HG02840 (cell line): ENCODE results near the gene HMCN1.
A peak's percentile ranks its signal among the peaks of the same experiment; 100 is the strongest.
"Not testable (repeated sequence)": the region's sequence is repeated elsewhere in the genome, so short reads cannot be mapped to it uniquely, and the experiment has no call there.

Source experiments
- ATAC-seq: cut with Tn5 transposase; IDR thresholded peaks from one replicate; pipeline ENCODE4 v1.9.1; 2021; ENCODE audit warnings: mild to moderate bottlenecking, moderate library complexity, moderate number of reproducible peaks; ENCODE audit not compliant: unreplicated experiment, low FRiP score

The HMCN1 gene

DNA sequence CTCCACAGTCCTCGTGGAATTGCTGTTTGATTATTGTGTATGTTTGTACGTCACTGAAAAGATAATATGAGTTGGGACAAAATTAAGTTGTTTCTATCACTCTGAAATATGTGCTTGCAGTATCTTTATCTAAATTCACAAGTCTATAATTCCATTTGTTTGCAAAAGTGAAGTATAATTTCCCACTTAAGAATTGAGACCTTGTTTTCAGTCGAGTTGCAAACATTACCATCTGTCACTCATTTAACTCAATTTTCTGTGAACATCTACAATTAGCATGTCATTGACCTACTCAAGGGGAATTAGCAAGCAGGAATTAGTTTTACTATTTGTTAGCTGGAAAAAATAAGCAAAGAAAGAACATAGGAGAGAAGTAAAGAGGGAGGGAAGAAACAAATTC lies 445.0 kb downstream of the HMCN1 start:
- ATAC-seq, result no peak

DNA sequence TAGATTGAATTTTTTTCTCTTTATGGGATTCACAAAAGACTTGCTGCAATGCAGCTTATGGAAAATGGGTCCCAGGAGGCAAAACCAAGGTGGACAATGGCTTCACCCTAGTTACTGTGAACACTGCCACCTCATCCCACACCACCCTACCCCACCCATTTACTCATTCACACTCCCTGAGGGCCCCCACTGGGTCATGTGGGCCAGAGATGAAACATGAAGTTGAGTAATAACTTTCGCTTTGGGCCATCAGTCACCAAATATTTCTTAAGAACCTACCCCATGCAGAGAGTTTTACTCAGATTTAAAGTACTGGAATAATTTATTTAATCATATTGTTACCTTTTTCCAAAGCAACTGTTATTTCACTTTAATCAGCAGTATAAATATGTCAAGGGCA lies 449.0 kb downstream of the HMCN1 start:
- ATAC-seq, result peak; percentile 42

- ATAC-seq, result peak; percentile 64
These were observed 449.9 kb downstream of the HMCN1 start for GRCh38 chr1:186183970-186184628.

DNA sequence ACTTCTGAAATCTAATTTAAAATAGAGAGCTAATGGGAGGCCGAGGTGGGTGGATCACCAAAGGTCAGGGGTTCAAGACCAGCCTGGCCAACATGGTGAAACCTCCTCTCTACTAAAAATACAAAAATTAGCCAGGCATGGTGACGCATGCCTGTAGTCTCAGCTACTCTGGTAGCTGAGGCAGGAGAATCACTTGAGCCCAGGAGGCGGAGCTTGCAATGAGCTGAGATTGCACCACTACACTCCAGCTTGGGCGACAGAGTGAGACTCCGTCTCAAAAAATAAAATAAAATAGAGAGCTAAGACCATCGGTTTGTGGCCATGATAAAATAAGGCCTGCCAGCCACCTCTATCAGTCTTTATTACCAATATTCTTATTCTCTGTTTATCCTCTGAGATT lies 452.1 kb downstream of the HMCN1 start:
- ATAC-seq, result not testable (repeated sequence)

DNA sequence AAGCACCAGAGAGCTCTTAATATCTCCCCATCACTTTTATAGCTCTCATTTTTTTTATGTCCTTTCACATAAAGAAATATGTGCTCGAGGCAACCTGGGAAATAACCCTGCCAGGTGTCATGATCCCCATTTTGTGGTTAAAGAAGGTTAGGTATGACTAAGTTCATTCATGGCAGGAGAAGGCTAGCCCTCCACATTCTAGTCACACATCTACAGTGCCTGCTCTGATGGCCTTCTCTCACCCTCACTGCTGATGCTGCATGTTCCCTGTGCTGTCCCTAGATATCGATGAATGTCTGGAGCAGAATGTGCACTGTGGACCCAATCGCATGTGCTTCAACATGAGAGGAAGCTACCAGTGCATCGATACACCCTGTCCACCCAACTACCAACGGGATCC lies 453.4 kb downstream of the HMCN1 start:
- ATAC-seq, result peak; percentile 47

DNA sequence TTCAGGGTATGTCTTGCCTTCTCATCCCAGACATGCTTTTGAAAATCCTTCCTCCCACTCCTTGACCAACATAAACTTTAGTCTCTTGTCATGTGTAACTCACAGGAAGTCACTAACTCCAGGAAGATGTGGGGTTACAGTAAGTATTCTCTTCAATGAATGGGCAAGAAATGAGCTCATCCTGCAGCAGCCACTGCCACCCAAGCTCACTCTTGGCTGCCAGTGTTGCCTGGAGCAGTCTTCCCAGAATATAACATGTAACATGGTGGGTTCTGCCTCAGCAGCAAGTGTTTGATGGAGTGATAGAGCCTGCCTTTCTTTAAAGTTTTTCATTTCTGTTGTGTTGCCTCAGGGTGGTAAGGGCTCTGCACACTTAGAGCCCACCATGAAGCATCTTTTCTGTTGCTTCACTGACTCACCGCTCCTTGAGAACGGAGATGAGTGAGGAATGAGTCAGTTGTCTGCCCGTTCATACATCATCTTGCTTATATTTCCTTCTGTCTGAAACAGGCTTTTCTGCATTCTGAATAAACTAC lies 453.9 kb downstream of the HMCN1 start:
- no peak for ATAC-seq

DNA sequence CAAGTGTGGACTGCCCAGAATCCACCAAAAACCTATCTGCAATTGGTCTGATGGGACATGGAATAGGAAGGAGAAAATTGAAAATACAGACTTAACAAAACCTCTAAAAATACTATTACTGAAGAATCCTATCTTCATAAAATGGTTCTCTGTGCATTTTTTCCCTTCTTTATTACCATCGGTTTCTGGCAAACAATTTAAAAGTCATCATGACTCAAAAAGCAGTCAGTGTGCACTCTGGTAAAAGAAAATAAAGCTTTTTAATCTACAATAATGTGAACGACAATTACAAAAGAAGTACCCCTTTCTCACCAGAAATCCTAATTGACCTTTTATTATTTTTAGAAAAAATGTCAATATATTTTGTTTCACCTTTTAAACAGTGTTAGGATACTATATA lies 454.5 kb downstream of the HMCN1 start:
- no peak for ATAC-seq

- no peak for ATAC-seq
These were observed 455.0 kb downstream of the HMCN1 start for GRCh38 chr1:186189156-186189555.

- ATAC-seq, result no peak
These were observed 457.3 kb downstream of the HMCN1 start for GRCh38 chr1:186191511-186191910.

GRCh38 chr1:186193224-186193623 lies 459.0 kb downstream of the HMCN1 start:
- ATAC-seq, result no peak

DNA sequence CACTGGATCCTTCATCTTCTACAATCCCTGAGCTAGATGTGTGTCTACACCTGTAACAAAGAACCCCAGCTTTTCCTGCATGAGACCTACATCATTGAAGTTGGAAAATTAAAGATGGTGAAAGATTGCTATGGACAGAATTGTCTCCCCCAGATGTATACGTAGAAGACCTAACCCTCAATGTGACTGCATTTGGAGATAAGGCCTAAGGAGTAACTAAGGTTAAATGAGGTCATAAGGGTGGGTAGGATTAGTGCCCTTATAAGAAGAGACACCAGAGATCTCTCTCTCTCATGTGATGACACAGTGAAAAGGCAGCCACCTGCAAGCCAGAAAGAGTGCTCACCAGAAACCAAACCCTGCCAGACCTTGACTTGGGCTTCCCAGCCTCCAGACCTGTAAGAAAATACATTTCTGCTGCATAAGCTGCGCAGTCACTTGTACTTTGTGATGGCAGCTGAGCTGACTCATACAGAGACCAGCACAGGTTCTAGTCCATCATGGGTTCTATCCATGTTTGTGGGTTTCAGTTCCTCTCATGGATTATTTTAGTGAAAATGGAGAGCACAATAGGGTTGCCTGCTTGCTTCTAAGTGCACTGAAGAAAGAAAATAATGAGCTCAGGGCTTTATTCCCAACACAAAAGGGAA lies 460.0 kb downstream of the HMCN1 start:
- ATAC-seq, result peak; percentile 93

DNA sequence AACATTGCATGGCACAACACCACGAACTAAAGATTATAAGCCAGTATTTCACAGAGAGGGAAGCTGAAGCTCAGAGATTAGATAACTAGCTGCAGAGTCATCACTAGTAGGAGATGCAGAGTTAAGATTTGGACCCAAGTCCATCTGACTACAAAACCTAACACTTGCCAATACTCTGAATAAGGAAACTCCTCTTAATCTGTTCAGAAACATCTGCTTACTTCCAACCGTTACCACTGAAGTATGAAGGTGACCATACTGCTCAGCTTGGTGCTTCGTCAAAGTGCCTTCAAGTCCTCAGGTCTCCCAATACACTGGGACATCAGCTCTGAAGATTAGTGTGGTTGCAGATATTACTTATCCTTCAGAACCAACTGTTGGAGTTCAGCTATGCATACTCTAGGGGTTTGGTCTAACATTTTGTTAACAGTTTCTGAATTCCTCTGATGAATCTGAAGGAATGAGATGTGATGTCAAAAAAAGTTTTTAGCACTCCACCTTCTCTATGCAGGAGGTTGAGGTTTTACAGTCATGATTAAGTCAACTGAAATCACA lies 461.3 kb downstream of the HMCN1 start:
- no peak for ATAC-seq

DNA sequence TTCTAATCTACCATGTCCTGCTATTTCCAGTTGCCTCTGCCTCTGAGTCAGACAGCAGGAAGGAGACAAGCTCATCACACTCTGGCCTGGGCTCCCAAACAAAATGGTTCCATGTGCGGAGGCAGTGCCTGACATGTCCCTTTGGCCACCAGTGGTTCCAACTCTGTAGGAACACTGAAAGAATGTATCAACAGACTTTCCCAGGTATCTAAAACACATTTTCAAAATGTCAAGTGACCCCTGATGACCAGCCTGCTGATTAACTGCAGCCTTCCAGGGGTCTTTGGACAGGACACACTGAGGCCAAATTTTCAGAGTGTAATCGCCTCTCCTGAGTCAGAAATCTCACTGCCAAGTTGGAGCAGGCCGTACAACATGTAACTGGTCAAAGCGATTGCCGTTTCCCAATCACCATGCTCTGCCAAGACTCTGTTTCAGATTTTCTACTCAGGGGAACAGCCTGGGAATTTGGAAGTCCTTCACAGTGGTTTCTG lies 468.1 kb downstream of the HMCN1 start:
- no peak for ATAC-seq

DNA sequence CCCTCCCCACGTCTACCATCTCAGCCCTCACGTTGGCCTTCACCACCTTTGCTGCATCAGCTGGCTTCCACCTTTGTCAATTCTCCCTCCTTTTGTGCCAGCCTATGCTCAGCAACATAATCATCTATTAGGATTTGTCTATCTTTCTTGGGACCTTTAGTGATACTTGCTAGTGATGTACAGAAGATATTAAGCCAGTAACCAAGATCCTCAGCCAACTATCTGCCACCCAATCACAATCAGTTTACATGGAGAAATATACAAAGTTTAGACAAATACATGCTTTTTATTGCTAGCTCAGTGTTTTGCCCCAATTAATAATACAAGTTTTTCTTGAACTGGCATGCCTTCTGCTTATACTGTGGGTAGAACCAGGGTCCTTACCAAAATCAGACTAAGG lies 468.6 kb downstream of the HMCN1 start:
- ATAC-seq, result no peak

DNA sequence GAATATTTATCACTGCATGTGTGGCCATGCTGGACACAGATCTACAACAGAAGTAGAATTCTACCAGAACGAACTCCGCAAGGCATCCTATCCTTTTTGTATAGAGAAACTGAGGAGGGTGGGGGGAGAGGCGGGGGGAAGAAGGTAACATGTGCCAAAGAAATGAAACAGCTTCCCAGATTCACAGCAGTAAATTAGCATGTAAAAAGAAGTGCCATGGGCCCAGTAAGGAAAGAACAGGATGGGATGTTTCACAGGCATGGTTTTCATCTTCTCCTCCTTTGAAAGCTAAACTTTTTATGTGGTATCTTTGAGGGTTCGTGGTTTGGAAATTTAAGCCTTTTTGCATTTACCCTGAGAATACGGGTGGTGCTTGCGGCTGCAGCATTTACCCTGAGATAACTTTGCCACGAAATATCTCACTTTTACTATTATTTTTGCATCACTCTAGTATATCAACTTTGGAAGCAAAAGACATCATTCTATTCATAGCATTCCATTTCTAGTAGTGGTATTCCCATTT lies 471.9 kb downstream of the HMCN1 start:
- no peak for ATAC-seq

- no peak for ATAC-seq
These were observed 473.3 kb downstream of the HMCN1 start for GRCh38 chr1:186207391-186208085.

- no peak for ATAC-seq
These were observed 474.4 kb downstream of the HMCN1 start for GRCh38 chr1:186208405-186209129.

GRCh38 chr1:186210258-186210657 lies 476.1 kb downstream of the HMCN1 start:
- ATAC-seq, result no peak

DNA sequence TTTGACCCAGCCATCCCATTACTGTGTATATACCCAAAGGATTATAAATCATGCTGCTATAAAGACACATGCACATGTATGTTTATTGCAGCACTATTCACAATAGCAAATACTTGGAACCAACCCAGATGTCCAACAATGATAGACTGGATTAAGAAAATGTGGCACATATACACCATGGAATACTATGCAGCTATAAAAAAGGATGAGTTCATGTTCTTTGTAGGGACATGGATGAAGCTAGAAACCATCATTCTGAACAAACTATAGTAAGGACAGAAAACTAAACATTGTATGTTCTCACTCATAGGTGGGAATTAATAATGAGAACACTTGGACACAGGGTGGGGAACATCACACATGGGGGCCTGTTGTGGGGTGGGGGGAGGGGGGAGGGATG lies 477.4 kb downstream of the HMCN1 start:
- ATAC-seq, result not testable (repeated sequence)

DNA sequence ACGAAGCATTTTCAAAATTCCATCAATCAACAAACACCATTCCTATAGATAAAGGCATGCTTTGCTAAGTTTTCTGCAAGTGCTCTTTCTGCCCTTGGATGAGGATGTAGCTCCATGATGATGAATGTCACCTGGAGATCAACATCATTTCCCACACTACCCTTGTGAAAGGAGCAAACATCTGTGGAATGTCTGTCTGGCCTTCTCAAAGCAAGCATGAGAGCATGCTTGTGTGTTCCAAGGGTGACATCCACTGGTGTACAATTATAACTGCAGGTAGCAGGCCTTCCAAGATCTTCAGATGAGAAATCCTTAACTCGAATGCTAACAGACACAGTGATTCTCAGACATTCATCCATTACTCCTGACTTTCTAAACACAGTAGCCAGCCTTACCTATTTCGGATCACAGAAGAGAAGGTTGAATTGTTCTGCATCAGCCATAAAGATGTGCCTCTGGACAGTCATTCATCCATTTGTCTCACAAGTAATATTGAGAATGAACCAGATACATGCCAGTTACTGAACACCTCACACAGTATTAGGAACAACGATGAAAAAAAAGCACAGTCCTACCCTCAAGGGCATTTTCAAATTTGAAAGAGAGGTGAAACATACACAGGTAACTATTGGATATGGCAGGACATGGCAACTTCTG lies 478.5 kb downstream of the HMCN1 start:
- no peak for ATAC-seq
